GM18868 (cell line): ENCODE measurements around the gene ZBTB5.
"Not testable (repeated sequence)": the region's sequence is repeated elsewhere in the genome, so short reads cannot be mapped to it uniquely, and the experiment has no call there.

Experiments used
- ATAC-seq: cut with Tn5 transposase; IDR thresholded peaks from one replicate; pipeline ENCODE4 v1.9.1; 2021; ENCODE audit warnings: mild to moderate bottlenecking, moderate library complexity; ENCODE audit not compliant: unreplicated experiment

The ZBTB5 gene

DNA sequence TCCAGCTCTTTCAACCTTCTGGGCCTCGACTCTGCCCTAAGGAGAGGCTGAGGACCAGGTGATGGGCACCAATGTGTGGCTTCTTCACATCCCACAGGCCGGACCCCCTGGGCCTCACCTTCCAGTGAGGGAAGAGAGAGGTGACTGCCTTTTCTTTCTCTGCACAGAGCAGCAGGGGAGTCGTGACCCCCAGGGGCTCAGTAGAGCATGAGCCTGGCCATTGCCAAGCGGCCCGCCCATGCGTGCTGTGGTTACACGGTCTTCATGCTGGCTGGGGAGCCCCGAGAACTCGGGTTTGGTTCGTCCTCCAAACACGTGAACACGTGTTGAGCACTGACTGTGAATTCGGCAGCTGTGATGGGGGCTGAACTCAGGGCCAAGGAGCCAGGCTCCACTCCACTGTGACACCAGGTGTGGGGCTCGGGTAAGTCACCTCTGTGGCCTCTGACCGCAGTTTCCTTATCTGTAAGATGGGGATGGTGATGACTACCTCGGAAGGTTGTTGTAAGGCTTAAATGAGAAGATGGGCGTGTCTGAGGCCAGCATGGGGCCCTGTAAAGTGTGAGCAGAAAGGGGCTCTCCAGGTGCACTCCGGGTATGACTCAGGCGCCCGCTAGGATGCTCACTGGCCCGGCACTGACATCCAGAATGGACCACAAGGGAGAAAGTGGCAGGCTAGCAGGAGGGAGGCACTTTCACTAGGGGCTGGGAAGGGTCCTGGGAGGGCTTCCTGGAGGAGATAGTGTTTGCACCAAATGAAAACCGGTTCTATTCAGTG, 56.1 kb downstream of the ZBTB5 start:
- ATAC-seq: peak; percentile 78

DNA sequence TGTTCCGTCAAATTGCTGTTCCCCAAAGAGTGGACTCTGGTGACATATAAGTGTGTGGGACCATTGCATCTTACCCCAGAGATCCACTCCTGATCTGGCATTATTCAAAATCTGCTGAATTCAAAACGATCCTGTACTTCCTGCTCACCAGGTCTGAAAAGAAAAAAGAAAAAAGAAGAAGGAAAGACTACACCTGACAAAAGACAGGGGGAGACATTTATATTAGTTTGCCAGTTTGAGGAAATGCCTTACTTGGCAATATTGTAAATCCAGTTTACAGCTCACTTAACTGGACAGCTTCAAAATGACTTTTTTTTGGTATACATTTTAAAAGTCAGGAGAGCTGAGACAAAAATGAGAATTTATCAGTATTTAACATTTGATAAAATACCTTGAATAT, 57.8 kb downstream of the ZBTB5 start:
- ATAC-seq: no peak

DNA sequence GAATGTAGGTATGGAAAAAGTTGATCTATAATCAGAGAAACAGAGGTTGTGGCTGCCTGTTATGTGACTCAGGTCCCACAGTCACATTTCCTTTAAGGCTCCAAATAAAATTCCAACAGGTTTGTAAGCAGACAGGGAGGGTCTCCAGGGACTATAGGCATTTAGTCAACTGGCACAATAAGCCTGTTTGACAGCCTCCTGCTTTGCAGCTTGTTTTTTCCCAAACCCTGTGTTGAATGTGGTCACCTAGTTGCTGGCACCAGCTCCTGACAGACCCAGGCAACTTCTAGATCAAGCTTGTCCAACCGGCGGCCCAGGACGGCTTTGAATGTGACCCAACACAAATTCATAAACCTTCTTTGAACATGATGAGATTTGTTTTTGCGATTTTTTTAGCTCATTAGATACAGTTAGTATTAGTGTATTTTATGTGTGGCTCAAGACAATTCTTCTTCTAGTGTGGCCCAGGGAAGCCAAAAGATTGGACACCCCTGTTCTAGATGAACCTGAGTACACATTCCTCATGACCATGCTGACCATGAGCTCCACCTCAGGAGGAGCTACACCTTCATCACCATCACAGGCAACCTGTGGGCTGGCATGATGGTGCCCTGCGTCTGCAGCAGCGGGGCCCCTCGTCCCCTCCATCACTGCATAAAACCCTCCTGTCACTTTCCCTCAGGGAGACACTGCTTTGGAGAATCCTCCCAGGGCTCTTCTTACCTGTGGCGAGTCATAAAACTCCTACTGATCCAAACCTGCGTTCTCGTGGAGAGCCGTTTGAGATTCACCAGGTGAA, 58.4 kb downstream of the ZBTB5 start:
- ATAC-seq: no peak

DNA sequence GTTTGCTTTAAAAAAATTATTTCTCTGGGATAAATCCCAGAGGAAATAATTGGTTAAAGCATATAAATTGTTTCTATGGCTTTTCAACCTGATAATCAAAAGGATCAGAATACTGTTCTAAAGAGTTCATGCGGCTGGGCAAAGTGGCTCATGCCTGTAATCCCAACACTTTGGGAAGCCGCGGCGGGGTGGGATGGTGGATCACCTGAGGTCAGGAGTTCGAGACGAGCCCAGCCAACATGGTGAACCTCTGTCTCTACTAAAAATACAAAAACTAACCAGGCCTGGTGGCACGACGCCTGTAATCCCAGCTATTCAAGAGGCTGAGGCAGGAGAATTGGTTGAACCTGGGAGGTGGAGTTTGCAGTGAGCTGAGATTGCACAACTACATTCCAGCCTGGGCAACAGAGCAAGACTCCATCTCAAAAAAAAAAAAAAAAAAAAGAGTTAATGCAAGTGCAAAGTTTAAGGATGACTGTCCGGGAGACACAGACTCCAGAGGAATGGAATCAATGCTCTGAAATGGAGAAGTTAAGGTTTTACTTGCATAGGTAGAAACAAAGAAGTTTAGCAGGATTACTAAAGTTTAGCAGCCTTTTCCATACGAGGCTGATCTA, 59.4 kb downstream of the ZBTB5 start:
- ATAC-seq: no peak

DNA sequence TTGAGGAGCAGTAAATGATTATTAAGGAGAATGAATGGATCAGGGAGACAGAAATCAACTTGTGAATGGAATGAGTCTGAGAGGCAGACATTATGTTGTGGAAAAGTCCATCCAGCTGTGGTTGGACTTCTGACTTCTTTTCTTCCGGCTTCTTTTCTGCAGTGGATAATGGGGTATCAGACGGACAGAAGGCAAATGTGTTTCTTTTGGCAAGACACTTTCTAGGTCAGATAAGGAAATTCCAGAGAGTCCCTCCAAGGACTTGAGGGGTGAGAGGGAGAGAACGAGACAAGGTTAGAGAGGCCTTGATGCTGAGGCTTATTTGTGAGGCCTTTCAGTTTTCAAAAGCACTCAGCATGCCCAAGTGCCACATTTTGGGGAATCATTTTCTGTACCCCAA, 59.9 kb downstream of the ZBTB5 start:
- ATAC-seq: no peak

DNA sequence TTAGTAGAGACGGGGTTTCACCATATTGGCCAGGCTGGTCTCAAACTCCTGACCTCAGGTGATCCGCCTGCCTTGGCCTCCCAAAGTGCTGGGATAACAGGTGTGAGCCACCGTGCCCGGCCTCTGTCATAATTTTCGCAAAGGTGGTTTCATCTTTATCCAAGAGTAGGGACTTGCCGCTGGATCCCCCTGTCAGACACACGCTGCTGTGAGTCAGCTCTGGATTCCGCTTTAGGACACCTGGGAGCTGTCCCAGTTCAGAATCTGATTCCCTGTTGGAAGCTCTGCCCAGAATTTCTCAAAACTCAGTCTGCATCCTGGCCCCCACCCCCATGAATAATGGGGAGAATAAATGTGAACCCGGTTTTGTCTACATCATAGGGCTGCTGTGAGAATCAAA, 60.7 kb downstream of the ZBTB5 start:
- ATAC-seq: no peak

DNA sequence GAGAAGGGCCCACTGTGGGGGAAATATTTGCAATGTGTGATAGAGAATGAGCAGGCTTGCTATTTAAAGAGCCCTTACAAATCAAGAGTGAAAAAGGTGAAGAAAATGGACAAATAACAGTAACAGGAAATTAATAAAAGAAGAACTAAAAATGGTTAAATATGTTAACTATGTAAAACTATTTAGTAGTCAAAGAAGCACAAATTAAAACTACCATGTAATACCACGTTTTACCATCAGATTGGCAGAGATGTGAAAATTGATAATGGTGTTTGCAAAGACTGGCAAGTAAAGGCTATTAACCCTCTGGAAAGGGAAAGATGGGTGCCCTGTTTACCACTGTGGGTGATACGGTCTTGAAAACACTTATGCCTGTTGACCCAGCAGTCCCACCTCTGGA, 65.9 kb downstream of the ZBTB5 start:
- no peak for ATAC-seq

DNA sequence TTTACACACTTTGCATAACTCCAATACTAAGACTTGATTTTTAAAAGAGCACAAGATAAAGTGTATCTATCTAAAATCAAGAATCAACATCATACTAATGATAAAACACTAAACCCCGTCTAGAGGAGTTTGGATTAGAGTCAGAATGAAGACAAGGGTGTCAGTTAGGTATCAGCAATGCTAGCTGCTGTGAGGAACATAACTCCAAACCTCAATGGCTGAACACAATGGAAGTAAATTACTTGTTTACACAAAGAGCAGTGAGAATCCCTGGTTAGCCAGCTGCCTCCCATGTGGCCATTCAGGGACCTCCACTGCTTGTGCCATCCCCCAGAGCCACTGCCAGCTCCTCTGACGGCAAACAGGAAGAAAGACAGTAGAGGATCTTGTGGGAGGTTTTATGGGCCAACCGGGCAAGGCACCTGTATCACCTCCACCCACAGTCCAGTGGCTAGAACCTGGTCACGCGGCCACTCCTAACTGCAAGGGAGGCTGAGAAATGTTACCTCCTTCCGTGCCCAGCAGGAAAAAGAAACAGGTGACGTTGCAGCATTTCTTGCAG, 66.7 kb downstream of the ZBTB5 start:
- no peak for ATAC-seq

DNA sequence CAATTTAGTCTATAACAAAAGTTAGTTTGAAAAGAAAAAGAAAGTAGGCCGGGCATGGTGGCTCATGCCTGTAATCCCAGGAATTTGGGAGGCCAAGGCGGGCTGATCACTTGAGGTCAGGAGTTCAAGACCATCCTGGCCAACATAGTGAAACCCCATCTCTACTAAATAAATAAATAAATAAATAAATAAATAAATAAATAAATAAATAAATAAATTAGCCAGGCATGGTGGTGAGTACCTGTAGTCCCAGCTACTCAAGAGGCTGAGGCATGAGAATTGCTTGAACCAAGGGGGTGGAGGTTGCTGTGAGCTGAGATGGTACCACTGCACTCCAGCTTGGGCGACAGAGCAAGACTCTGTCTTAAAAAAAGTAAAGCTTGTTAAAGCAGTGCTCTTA, 67.3 kb downstream of the ZBTB5 start:
- not testable (repeated sequence) for ATAC-seq

DNA sequence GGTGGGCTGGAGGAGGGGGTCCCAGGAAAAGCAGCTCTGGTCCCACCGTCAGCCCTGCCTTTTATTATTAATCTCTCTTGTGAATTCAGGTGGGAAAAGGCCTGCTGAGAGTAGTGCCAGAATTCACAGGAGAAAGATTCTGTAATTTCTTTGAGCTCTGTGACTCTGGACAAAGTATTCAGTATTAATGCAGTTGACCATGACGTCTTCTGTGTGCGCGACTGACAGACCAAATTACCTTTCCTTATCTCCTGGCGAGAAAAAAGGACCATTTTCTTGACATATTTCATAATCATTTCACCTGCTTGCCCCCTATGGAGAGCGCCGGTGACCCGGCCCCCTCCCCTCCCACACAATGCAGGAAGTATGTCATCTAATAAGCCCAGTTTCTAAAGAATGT, 69.6 kb downstream of the ZBTB5 start:
- ATAC-seq: no peak

DNA sequence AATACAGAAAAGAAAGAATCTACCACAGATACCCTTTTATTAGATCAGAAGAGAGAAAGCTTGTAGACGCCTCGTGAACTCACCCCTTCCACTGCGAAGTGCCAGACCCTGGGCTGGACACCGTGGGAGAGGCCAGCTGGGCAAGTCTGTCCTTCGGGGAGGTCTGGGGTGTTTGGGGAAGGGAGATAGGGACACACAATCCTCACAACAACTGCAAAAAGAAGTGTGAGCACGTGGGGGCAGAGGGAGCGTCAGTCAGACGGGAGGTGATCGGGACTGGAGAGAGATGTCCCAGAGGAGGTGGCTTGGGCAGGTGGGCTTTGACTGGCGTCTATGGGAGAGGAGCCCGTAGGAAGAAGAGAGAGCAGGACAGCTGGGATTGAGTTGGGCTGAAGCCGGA, 70.0 kb downstream of the ZBTB5 start:
- ATAC-seq: no peak

DNA sequence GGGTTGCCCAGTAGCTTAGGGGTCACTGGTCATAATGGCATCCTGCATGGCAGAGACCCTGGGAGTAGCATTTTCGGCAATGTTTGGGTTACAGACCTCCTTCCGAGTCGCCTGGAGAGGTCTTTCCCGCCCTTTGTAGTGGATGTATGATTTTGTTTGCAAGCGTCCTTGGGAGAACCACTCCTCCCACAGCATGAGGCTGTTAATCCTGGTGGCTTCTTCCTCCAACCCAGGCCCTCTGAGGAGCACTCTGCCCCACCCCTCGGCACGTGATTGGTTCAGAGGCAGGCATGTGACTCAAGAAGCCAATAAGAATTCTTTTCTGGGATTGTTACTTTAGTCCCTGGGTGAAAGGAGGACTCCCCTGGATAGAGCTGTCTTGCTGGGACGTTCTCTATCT, 73.0 kb downstream of the ZBTB5 start:
- ATAC-seq: no peak

DNA sequence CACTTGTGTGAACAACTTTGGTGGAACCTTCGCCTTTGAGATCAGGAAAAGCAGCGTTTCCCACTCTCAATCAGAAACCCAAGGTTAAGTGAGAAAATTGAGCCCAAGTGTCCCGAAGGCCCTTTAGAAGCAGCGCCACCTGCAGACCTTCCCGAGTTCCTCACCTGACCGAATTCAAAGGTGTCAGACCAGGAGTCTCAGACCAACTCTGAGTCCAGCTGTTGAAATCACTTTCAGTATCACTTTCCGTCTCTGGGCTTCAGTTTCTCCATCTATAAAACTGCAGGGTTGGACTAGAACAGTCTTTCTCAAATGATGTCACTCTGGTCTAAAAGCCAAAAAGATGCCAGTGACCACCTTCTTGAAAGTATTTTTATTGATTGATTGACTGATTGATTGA, 74.5 kb downstream of the ZBTB5 start:
- ATAC-seq: peak; percentile 72
